ENCODE data around the gene AHR.

DNA sequence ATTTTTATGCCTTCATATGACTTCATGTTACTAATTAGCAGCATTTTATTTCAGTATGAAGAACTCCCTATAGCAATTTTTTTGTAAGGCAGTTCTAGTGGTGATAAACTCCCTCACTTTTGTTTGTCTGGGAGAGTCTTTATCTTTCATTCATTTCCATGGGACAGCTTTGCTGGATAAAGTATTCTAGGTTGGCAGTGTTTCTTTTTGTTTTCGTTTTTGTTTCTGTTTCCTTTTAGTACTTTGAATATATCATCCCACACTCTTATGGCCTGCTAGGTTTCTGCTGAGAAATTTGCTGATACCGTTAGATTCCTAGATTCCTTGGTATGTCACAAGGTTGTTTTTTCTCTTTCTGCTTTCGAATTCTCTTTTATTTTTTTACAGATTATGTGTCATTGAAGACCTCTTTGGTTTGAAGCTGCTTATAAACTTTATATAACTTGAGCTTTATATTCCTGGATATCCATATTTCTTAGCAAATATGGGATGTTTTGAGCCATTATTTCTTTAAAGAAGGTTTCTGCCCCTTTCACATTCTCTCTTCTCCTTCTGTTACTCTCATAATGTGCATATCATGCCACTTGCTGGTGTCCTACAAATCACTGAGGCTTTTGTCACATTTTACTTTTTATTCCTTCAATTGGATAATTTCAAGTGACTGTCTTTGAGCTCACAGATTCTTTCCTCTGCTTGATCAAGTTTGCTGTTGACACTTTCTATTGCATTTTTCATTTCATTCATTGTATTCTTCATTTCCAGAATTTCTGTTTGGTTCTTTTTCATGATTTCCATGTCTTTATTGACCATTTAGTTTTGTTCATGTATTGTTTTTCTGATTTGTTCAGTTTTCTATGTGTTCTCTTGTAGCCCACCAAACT lies 28.9 kb upstream of the AHR start:
- TF ChIP-seq, protein P1, sequence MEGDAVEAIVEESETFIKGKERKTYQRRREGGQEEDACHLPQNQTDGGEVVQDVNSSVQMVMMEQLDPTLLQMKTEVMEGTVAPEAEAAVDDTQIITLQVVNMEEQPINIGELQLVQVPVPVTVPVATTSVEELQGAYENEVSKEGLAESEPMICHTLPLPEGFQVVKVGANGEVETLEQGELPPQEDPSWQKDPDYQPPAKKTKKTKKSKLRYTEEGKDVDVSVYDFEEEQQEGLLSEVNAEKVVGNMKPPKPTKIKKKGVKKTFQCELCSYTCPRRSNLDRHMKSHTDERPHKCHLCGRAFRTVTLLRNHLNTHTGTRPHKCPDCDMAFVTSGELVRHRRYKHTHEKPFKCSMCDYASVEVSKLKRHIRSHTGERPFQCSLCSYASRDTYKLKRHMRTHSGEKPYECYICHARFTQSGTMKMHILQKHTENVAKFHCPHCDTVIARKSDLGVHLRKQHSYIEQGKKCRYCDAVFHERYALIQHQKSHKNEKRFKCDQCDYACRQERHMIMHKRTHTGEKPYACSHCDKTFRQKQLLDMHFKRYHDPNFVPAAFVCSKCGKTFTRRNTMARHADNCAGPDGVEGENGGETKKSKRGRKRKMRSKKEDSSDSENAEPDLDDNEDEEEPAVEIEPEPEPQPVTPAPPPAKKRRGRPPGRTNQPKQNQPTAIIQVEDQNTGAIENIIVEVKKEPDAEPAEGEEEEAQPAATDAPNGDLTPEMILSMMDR (IDR thresholded peaks at IDR 0.05): no peak
- TF ChIP-seq ZFX (IDR thresholded peaks at IDR 0.05; ENCODE audit: borderline replicate concordance): no peak

Data from 22Rv1 (cell line).